Measurements from ENCODE around the gene PCDHGC3.

- no peak for TF ChIP-seq ELK1 (IDR thresholded peaks at IDR 0.05; ENCODE audit: borderline replicate concordance, low read depth, low read length)
- TF ChIP-seq SMC3 (IDR thresholded peaks at IDR 0.05; ENCODE audit: low read depth, low read length) = no peak
- TF ChIP-seq POLR2A (IDR thresholded peaks at IDR 0.05; ENCODE audit: low read depth, low read length) = no peak
- TF ChIP-seq, protein P1, sequence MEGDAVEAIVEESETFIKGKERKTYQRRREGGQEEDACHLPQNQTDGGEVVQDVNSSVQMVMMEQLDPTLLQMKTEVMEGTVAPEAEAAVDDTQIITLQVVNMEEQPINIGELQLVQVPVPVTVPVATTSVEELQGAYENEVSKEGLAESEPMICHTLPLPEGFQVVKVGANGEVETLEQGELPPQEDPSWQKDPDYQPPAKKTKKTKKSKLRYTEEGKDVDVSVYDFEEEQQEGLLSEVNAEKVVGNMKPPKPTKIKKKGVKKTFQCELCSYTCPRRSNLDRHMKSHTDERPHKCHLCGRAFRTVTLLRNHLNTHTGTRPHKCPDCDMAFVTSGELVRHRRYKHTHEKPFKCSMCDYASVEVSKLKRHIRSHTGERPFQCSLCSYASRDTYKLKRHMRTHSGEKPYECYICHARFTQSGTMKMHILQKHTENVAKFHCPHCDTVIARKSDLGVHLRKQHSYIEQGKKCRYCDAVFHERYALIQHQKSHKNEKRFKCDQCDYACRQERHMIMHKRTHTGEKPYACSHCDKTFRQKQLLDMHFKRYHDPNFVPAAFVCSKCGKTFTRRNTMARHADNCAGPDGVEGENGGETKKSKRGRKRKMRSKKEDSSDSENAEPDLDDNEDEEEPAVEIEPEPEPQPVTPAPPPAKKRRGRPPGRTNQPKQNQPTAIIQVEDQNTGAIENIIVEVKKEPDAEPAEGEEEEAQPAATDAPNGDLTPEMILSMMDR (conservative IDR thresholded peaks at IDR 0.05; ENCODE audit: low read depth, low read length) = no peak
- no peak for TF ChIP-seq BHLHE40 (IDR thresholded peaks at IDR 0.05; ENCODE audit: low read depth, low read length)
- no peak for TF ChIP-seq RAD21 (IDR thresholded peaks at IDR 0.05; ENCODE audit: low read length)
- TF ChIP-seq, protein P2, sequence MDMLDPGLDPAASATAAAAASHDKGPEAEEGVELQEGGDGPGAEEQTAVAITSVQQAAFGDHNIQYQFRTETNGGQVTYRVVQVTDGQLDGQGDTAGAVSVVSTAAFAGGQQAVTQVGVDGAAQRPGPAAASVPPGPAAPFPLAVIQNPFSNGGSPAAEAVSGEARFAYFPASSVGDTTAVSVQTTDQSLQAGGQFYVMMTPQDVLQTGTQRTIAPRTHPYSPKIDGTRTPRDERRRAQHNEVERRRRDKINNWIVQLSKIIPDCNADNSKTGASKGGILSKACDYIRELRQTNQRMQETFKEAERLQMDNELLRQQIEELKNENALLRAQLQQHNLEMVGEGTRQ (IDR thresholded peaks at IDR 0.05; ENCODE audit: low read depth, low read length) = no peak
- TF ChIP-seq MAFK (IDR thresholded peaks at IDR 0.05; ENCODE audit: low read depth, low read length) = no peak
- no peak for TF ChIP-seq RFX5 (IDR thresholded peaks at IDR 0.05; ENCODE audit: low read depth, low read length)
- TF ChIP-seq MXI1 (IDR thresholded peaks at IDR 0.05; ENCODE audit: borderline replicate concordance, low read depth, low read length) = no peak
- no peak for TF ChIP-seq CEBPB (IDR thresholded peaks at IDR 0.05; ENCODE audit: low read depth, low read length)
- no peak for TF ChIP-seq NFE2L2 (IDR thresholded peaks at IDR 0.05; ENCODE audit: low read depth, low read length)
- no peak for TF ChIP-seq FOS (IDR thresholded peaks at IDR 0.05; ENCODE audit: low read depth, low read length)
These were observed 28.4 kb downstream of the PCDHGC3 start for GRCh38 chr5:141504216-141504615.

Measured in IMR-90 (cell line).